Karpas-422 (cell line): ENCODE measurements around the gene DTNB. TPM values are rescaled to one million over a fixed set of nuclear protein-coding genes. Genes with fewer than 3 reads are reported as not detected.
"Not testable (repeated sequence)": the region's sequence is repeated elsewhere in the genome, so short reads cannot be mapped to it uniquely, and the experiment has no call there.

ENCODE experiments used
- DNase-seq: peaks from one replicate; pipeline ENCODE4 v3.0.0-alpha.2; 2015
- H2AFZ ChIP-seq: fragments of 200-600 bp; sonication (generic); 2 replicates; pipeline ENCODE4 v1.6.1; 2014; ENCODE audit warnings: antibody characterized with exemption, low read length, mixed read lengths
- H3K27ac ChIP-seq: fragments of 200-600 bp; sonication (generic); 2 replicates; pipeline ENCODE4 v1.5.1; 2014; ENCODE audit warnings: mild to moderate bottlenecking, low read length, moderate library complexity
- H3K27me3 ChIP-seq: fragments of 200-600 bp; sonication (generic); 2 replicates; pipeline ENCODE4 v1.6.1; 2014; ENCODE audit warnings: low read length, mixed read lengths
- H3K36me3 ChIP-seq: fragments of 200-600 bp; sonication (generic); 2 replicates; pipeline ENCODE4 v1.6.1; 2014; ENCODE audit warnings: low read length, mixed read lengths; ENCODE audit not compliant: insufficient read depth
- H3K4me1 ChIP-seq: fragments of 200-600 bp; sonication (generic); 2 replicates; pipeline ENCODE4 v1.6.1; 2014; ENCODE audit warnings: mild to moderate bottlenecking, low read length, mixed read lengths
- H3K4me2 ChIP-seq: fragments of 200-600 bp; sonication (generic); 2 replicates; pipeline ENCODE4 v1.6.1; 2014; ENCODE audit warnings: low read length, low read depth, mild to moderate bottlenecking; ENCODE audit not compliant: poor library complexity, severe bottlenecking
- H3K4me3 ChIP-seq: fragments of 200-600 bp; sonication (generic); 2 replicates; pipeline ENCODE4 v1.5.1; 2014; ENCODE audit warnings: mild to moderate bottlenecking, antibody characterized with exemption, low read length, mixed read lengths
- H3K79me2 ChIP-seq: fragments of 200-600 bp; sonication (generic); 2 replicates; pipeline ENCODE4 v1.6.1; 2014; ENCODE audit warnings: mild to moderate bottlenecking, low read length, mixed read lengths
- H3K9ac ChIP-seq: fragments of 200-600 bp; sonication (generic); 2 replicates; pipeline ENCODE4 v1.6.0; 2014; ENCODE audit warnings: low read length
- H3K9me2 ChIP-seq: fragments of 200-600 bp; sonication (generic), shearing (Covaris generic); replicated peaks from 2 replicates; pipeline ENCODE4 v1.6.0; 2014; ENCODE audit warnings: mild to moderate bottlenecking, low read length, moderate library complexity; ENCODE audit not compliant: insufficient read depth
- H3K9me3 ChIP-seq: fragments of 300-700, 200-600 bp; sonication (generic); 2 replicates; pipeline ENCODE4 v1.6.1; 2014; ENCODE audit warnings: low read length, mixed read lengths
- H4K20me1 ChIP-seq: fragments of 200-600 bp; sonication (generic); 2 replicates; pipeline ENCODE4 v1.6.1; 2014; ENCODE audit warnings: mild to moderate bottlenecking, antibody characterized with exemption, low read length, low read depth; ENCODE audit not compliant: insufficient read depth
- total RNA-seq: library from RNA; depleted of rRNA; stranded (reverse); fragments of >200 nt; shearing (Covaris generic); gene quantifications from 2 replicates; pipeline ENCODE4 v1.2.3, GENCODE V29; 2014; ENCODE audit warnings: low replicate concordance

DTNB gene
- total RNA-seq, 1 experiment from 2014 or later, result 9.1 TPM

DNA sequence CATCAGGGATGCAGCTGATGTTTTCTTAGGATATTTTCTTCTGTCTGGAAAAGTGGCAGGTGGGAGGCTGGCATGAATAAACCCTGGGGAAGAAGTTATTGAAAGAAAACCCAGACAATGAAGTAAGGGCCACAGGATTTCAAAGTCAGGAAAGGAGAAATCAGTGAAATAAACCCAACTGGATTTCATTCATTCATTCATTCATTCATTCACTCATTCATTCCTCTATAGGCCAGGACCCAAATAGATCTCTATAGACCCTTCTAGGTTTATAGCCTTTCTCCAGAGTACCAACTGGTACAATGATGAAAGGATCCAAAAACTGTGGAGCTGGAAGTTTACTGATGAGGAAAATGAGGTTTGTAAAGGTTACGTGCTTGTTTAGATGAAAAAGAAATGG is 264.3 kb downstream of the DTNB start:
- no peak overlapping the region for H3K4me2 ChIP-seq
- no peaks in the 10 kb centered on the region for H3K36me3 ChIP-seq
- H3K79me2 ChIP-seq, result no peaks in the 10 kb centered on the region
- no peak overlapping the region for H3K9ac ChIP-seq
- no peak for DNase-seq
- peaks cover 30% of the 10 kb centered on the region for H3K4me1 ChIP-seq
- H3K27me3 ChIP-seq, result no peaks in the 10 kb centered on the region
- no peaks in the 10 kb centered on the region for H3K9me3 ChIP-seq
- H3K9me2 ChIP-seq, result no peaks in the 10 kb centered on the region
- no peaks in the 10 kb centered on the region for H4K20me1 ChIP-seq
- no peak overlapping the region for H3K27ac ChIP-seq
- H2AFZ ChIP-seq, result no peak overlapping the region
- no peak overlapping the region for H3K4me3 ChIP-seq

DNA sequence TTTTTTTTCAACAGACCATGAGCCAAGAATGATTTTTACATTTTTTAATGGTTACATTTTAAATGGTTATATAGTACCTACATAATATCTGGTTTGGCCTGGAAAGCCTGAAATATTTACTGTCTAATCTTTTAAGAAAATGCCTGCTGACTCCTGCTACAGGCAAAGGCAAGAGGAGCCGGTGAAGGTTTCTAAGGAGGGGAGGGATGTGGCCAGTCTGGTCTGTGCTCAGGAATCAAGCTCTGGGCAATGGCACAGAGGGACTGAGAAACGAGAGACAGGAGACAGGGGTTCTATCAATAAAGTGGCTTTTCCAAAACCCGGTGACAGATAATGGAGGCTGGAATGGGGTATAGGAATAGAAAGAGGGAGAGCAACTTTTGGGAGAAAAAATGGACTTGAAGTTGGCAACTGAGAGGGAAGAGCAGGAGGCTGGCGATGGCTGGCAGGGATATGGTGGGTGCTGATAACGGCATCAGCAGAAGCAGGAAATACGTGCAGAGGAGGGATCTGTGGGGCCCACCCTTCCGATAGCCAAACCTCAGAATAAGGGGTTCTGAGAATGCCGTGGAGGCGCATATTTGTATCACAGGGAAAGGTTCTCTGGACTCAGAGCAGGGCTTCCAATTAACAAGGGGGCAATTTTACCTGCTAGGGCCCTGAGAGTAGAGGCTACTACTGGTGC is 267.6 kb downstream of the DTNB start:
- no peaks in the 10 kb centered on the region for H4K20me1 ChIP-seq
- H3K27me3 ChIP-seq, result no peaks in the 10 kb centered on the region
- no peaks in the 10 kb centered on the region for H3K9me2 ChIP-seq
- H3K4me2 ChIP-seq, result no peak overlapping the region
- no peaks in the 10 kb centered on the region for H3K79me2 ChIP-seq
- H3K4me3 ChIP-seq, result no peak overlapping the region
- no peak overlapping the region for H2AFZ ChIP-seq
- no peaks in the 10 kb centered on the region for H3K36me3 ChIP-seq
- H3K9ac ChIP-seq, result no peak overlapping the region
- H3K27ac ChIP-seq, result no peak overlapping the region
- H3K9me3 ChIP-seq, result no peaks in the 10 kb centered on the region
- H3K4me1 ChIP-seq, result peaks cover 58% of the 10 kb centered on the region
- DNase-seq, result no peak

DNA sequence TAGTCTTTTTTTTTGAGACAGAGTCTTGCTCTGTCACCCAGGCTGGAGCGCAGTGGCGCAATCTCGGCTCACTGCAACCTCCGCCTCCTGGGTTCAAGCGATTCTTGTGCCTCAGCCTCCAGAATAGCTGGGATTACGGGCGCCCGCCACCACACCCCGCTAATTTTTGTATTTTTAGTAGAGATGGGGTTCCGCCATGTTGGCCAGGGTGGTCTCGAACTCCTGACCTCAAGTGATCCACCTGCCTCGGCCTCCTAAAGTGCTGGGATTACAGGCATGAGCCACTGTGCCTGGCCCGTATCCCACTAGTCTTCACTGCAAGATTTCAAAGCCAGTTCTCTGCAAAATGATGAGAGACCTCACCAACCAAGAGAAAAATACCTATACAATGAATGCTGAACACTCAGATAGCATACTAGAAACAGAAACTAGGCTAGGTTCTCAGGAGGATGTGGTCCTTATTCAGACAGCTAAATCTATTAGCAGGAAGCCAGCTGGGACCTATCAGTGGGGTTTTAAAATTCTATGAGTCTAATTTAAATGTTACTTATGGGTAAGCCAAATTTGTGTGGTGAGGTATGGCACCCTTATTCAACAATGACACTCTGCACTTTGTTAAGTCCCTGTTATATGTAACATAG is 270.1 kb downstream of the DTNB start:
- not testable (repeated sequence) for H3K9me3 ChIP-seq, H4K20me1 ChIP-seq, H3K36me3 ChIP-seq, H2AFZ ChIP-seq, H3K27me3 ChIP-seq, H3K79me2 ChIP-seq, H3K9me2 ChIP-seq
- H3K4me1 ChIP-seq, result peaks cover 71% of the 10 kb centered on the region
- peak overlapping the region; percentile 50 for H3K4me2 ChIP-seq
- H3K27ac ChIP-seq, result peak overlapping the region; percentile 84
- H3K9ac ChIP-seq, result peak overlapping the region; percentile 26; the same call in 1 of the 2 replicates
- peak overlapping the region; percentile 20; the same call in 1 of the 2 replicates for H3K4me3 ChIP-seq
- DNase-seq, result peak; percentile 80

DNA sequence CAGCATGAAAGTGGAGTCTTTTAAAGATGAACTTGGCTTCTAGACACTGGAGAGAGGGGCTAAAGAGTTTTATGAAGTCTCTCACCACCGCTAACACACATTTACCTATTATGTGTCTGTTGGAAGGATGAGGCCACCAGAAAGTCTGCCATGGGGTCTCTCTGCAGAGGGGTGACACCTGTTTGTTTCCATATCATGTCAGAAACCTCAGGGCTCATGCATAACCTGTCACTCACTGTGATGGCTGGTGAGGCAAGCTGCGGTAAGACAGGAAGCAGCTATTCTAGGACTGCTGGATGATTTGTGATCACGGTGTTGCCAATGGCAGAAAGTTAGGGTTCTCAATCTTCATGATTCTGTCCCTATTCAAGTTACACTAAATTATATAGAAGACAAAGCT is 270.9 kb downstream of the DTNB start:
- peaks cover 77% of the 10 kb centered on the region for H3K4me1 ChIP-seq
- H3K79me2 ChIP-seq, result no peaks in the 10 kb centered on the region
- H4K20me1 ChIP-seq, result no peaks in the 10 kb centered on the region
- H3K36me3 ChIP-seq, result no peaks in the 10 kb centered on the region
- H2AFZ ChIP-seq, result 0 out of 2 replicates have a peak overlapping the region, but pooled peaks have one; percentile 53
- no peaks in the 10 kb centered on the region for H3K27me3 ChIP-seq
- peak overlapping the region; percentile 26; the same call in 1 of the 2 replicates for H3K9ac ChIP-seq
- no peaks in the 10 kb centered on the region for H3K9me2 ChIP-seq
- peak overlapping the region; percentile 50 for H3K4me2 ChIP-seq
- peak overlapping the region; percentile 20; the same call in 1 of the 2 replicates for H3K4me3 ChIP-seq
- DNase-seq, result peak; percentile 75
- no peaks in the 10 kb centered on the region for H3K9me3 ChIP-seq
- H3K27ac ChIP-seq, result peak overlapping the region; percentile 84

DNA sequence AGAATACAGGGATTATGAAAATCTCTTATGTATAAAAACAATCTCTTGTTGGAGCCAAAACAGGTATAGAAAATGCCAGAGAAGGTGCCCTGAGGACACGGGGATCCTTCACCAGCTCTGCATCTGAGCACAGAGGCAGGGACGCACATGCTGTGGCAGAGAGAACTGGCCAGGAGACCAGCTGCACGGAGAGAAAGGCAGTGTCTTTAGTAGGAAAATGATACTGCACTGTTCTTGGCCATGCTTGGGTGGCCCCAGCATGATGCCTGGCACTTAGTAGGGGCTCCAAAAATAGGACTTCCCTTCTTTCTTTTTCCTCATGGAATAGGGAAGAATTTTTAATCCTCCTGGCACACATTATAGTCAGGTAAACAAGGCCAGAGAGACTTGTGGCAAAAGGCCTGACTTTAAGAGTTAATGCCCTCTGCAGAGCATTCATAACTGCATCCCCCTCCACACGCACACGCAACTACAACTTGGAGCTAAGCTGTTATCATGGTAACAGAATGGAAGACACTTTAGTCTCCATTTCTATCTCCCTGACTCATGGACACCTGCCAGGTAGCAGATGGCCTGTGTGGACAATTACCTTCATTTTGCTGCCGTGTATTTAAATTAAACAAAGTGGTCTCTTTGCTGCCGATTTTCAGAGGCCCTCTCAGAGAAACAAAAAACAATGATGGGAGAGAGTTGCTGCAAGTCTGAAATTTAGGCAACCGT is 271.9 kb downstream of the DTNB start:
- H3K4me1 ChIP-seq, result peaks cover 73% of the 10 kb centered on the region
- DNase-seq, result no peak
- H3K9me2 ChIP-seq, result no peaks in the 10 kb centered on the region
- H3K9me3 ChIP-seq, result no peaks in the 10 kb centered on the region
- peak overlapping the region; percentile 50 for H3K4me2 ChIP-seq
- H3K9ac ChIP-seq, result peak overlapping the region; percentile 26; the same call in 1 of the 2 replicates
- H3K4me3 ChIP-seq, result no peak overlapping the region
- no peak overlapping the region for H2AFZ ChIP-seq
- no peaks in the 10 kb centered on the region for H3K79me2 ChIP-seq
- no peaks in the 10 kb centered on the region for H4K20me1 ChIP-seq
- peak overlapping the region; percentile 84 for H3K27ac ChIP-seq
- H3K36me3 ChIP-seq, result no peaks in the 10 kb centered on the region
- H3K27me3 ChIP-seq, result no peaks in the 10 kb centered on the region

DNA sequence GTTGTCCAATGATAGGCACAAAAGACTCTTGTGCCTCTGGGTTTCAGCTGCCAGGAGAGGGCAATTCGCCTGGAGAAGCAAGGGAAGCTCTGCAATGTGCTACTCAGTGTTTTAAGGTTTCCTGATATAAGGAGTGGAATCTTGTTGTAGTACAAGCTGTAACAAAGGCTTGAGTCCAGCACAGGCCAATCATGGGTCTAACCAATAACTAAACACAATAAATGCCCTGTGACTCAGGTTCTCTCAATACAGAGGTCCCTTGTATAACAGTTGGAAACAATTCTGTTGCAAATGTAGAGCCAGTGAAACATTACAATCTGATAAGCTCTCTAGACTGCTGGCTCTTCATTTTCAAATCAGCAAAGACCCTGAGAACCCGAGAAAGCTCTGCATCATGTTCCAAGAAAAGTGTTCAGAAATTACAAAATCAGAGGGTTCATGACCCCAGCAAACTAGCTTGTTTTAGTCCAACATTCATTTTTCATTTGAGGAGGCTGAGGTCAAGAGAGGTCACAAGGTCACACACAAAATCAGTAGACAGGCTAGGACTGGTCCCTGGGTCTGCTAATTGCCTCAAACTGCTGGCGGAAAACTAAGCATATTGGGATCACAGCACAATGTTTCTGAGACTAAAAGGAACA is 272.7 kb downstream of the DTNB start:
- H3K4me1 ChIP-seq, result peaks cover 73% of the 10 kb centered on the region

DNA sequence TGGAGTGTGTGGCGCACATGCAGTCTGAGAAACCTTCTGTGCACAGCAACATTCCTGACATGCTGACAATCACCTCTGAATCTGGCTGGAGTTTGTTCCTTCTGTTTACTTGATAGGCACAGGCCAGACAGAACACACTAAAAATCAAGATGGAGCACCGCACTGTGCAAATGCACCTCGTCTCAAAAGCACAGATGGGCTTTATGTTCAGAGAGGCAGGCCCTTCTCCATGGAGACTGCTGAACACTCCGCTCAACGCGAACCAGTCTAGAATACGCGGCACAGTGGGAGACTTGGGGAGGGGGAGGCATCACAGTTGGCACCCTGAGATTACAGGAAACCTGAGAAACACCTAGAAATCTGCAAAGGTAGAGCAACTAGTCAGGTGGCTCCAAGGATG is 273.2 kb downstream of the DTNB start:
- H3K4me3 ChIP-seq, result no peak overlapping the region

More for the DNA sequence above, 272.7 kb downstream of the DTNB start:
- H3K79me2 ChIP-seq, result no peaks in the 10 kb centered on the region
- H3K9me2 ChIP-seq, result no peaks in the 10 kb centered on the region
- peak overlapping the region; percentile 84; the same call in 1 of the 2 replicates for H3K27ac ChIP-seq
- no peak for DNase-seq
- no peaks in the 10 kb centered on the region for H4K20me1 ChIP-seq
- H3K4me2 ChIP-seq, result peak overlapping the region; percentile 50
- H3K9me3 ChIP-seq, result no peaks in the 10 kb centered on the region
- H3K9ac ChIP-seq, result peak overlapping the region; percentile 12; the same call in 1 of the 2 replicates
- no peaks in the 10 kb centered on the region for H3K36me3 ChIP-seq
- no peaks in the 10 kb centered on the region for H3K27me3 ChIP-seq
- H3K4me3 ChIP-seq, result no peak overlapping the region
- no peak overlapping the region for H2AFZ ChIP-seq

More for the DNA sequence above, 273.2 kb downstream of the DTNB start:
- H3K4me1 ChIP-seq, result peaks cover 73% of the 10 kb centered on the region
- H4K20me1 ChIP-seq, result no peaks in the 10 kb centered on the region
- H2AFZ ChIP-seq, result no peak overlapping the region
- no peak for DNase-seq
- H3K9ac ChIP-seq, result peak overlapping the region; percentile 17; the same call in 1 of the 2 replicates
- no peaks in the 10 kb centered on the region for H3K79me2 ChIP-seq
- H3K27ac ChIP-seq, result 0 out of 2 replicates have a peak overlapping the region, but pooled peaks have one; percentile 84
- no peaks in the 10 kb centered on the region for H3K9me2 ChIP-seq
- no peaks in the 10 kb centered on the region for H3K9me3 ChIP-seq
- H3K36me3 ChIP-seq, result no peaks in the 10 kb centered on the region
- no peaks in the 10 kb centered on the region for H3K27me3 ChIP-seq
- H3K4me2 ChIP-seq, result no peak overlapping the region
